Osteoblast (primary cell): ENCODE data around the gene NEU3. TPM values are rescaled to one million over a fixed set of nuclear protein-coding genes. Genes with fewer than 3 reads are reported as not detected.

Experiments
- DNase-seq: peaks from one replicate; pipeline ENCODE4 v3.0.0; 2011; ENCODE audit warnings: low spot score, mixed read lengths; ENCODE audit not compliant: insufficient read length; ENCODE audit errors: missing footprints
- H2AFZ ChIP-seq: 2 replicates; pipeline ENCODE4 v1.6.0; 2011; ENCODE audit warnings: mild to moderate bottlenecking, low read length
- H3K27ac ChIP-seq: 2 replicates; pipeline ENCODE4 v1.5.1; 2011; ENCODE audit warnings: mild to moderate bottlenecking, low read depth, low read length, moderate library complexity
- H3K27me3 ChIP-seq: 2 replicates; pipeline ENCODE4 v1.6.0; 2012; ENCODE audit warnings: mild to moderate bottlenecking, control low read depth, inconsistent platforms, low read length, moderate library complexity; ENCODE audit not compliant: insufficient read depth
- H3K36me3 ChIP-seq: 2 replicates; pipeline ENCODE4 v1.5.1; 2011; ENCODE audit warnings: mild to moderate bottlenecking, low read length, control low read depth, moderate library complexity; ENCODE audit not compliant: insufficient read depth
- H3K4me1 ChIP-seq: 2 replicates; pipeline ENCODE4 v1.5.1; 2011; ENCODE audit warnings: mild to moderate bottlenecking, low read length, control low read depth, moderate library complexity; ENCODE audit not compliant: insufficient read depth
- H3K4me2 ChIP-seq: 2 replicates; pipeline ENCODE4 v1.6.0; 2011; ENCODE audit warnings: mild to moderate bottlenecking, low read length; ENCODE audit not compliant: insufficient read depth
- H3K4me3 ChIP-seq: fragments of 200-600 bp; sonication (generic); 3 replicates; pipeline ENCODE4 v1.5.1; 2012; ENCODE audit warnings: mild to moderate bottlenecking, low read length, inconsistent platforms; ENCODE audit not compliant: insufficient read depth
- H3K79me2 ChIP-seq: 2 replicates; pipeline ENCODE4 v1.6.0; 2012; ENCODE audit warnings: mild to moderate bottlenecking, low read length, control low read depth, inconsistent platforms; ENCODE audit not compliant: insufficient read depth
- H3K9me3 ChIP-seq: 2 replicates; pipeline ENCODE4 v1.5.1; 2011; ENCODE audit warnings: low read depth, low read length, control low read depth
- H4K20me1 ChIP-seq: 2 replicates; pipeline ENCODE4 v1.6.0; 2012; ENCODE audit warnings: mild to moderate bottlenecking, low read length, control low read depth; ENCODE audit not compliant: insufficient read depth
- total RNA-seq: library from RNA; depleted of rRNA; stranded (reverse); fragments of >200 nt; gene quantifications from 2 replicates; pipeline ENCODE4 v1.2.3, GENCODE V29; 2012
- TF ChIP-seq, protein P1 (sequence below): IDR thresholded peaks from 2 replicates; pipeline ENCODE4 v1.5.1; 2011; ENCODE audit warnings: mild to moderate bottlenecking, low read depth, low read length, moderate library complexity; ENCODE audit errors: extremely low read depth

NEU3 gene
- total RNA-seq, 1 donor = 6.9 TPM

DNA sequence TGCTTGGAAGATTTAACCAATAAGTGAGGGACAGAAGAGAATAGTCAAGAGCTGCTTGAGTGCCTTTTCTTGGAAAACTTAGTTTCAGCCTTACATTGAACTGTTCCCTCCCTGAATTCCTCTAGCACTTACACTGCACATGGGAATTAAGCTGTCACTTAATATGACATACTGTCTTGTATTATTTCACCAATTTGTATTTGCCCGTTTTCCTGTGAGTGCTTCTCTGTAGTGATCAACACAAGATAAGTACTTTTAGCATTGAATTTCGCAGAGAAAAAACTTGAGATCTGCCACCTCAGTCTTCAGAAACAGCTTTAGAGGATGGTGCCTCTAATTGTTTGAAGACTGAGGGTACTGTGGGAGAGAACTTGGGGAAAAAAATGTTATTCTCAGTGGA is 36.0 kb upstream of the NEU3 start:
- no peaks in the 10 kb centered on the region for H3K27me3 ChIP-seq
- no peak overlapping the region for H3K4me3 ChIP-seq
- H3K36me3 ChIP-seq = peaks cover 9% of the 10 kb centered on the region
- H3K4me1 ChIP-seq = peaks cover 23% of the 10 kb centered on the region
- TF ChIP-seq, protein P1, sequence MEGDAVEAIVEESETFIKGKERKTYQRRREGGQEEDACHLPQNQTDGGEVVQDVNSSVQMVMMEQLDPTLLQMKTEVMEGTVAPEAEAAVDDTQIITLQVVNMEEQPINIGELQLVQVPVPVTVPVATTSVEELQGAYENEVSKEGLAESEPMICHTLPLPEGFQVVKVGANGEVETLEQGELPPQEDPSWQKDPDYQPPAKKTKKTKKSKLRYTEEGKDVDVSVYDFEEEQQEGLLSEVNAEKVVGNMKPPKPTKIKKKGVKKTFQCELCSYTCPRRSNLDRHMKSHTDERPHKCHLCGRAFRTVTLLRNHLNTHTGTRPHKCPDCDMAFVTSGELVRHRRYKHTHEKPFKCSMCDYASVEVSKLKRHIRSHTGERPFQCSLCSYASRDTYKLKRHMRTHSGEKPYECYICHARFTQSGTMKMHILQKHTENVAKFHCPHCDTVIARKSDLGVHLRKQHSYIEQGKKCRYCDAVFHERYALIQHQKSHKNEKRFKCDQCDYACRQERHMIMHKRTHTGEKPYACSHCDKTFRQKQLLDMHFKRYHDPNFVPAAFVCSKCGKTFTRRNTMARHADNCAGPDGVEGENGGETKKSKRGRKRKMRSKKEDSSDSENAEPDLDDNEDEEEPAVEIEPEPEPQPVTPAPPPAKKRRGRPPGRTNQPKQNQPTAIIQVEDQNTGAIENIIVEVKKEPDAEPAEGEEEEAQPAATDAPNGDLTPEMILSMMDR = no peak
- H4K20me1 ChIP-seq = peaks cover 53% of the 10 kb centered on the region
- peaks cover 98% of the 10 kb centered on the region for H3K79me2 ChIP-seq
- DNase-seq = no peak
- H3K4me2 ChIP-seq = no peak overlapping the region
- H3K9me3 ChIP-seq = no peaks in the 10 kb centered on the region
- no peak overlapping the region for H2AFZ ChIP-seq
- no peak overlapping the region for H3K27ac ChIP-seq

DNA sequence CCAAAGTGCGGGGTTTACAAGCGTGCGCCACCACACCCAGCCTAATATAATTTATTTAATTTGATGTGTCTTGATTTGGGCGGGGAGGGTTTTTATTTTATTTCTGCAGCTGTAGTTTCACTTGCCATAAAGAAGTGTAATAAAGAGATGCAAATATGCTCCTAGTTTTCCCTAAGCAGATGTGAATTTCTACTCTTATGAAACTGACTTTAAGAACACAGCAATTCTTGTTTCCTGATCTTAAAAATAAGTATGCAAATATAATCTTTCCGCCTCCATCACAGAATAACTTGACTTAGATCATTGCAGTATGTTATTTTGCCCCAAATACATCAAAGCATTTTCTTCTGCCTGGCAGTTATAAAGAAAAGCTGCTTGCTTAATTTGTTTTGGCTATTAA is 35.3 kb upstream of the NEU3 start:
- Histone ChIP-seq H3K27me3 (no peaks in the 10 kb centered on the region), H4K20me1 (peaks cover 56% of the 10 kb centered on the region)
- no peak for DNase-seq

DNA sequence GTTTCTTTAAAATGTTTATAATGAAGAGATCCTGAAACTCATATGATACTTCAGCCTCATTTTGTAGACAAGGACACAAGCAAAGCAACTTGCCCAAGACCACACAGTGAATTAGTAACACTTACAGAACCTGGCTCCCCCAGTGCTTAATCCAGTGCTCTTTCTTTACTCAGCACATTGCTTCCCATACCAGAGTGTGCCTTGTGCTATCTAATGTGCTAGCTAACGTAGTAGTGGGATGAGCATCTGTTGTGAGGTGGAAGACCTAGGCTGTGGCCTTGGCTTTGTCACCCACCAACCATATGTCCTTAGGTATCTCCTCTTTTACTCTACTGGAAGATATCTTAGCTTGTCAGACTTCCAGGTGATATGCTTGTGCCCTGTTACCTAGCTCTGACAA is 34.5 kb upstream of the NEU3 start:
- no peak overlapping the region for H3K4me2 ChIP-seq
- H3K27ac ChIP-seq = no peak overlapping the region
- H3K4me3 ChIP-seq = no peak overlapping the region
- peaks cover 22% of the 10 kb centered on the region for H3K4me1 ChIP-seq
- no peaks in the 10 kb centered on the region for H3K27me3 ChIP-seq
- H4K20me1 ChIP-seq = peaks cover 56% of the 10 kb centered on the region
- peaks cover 98% of the 10 kb centered on the region for H3K79me2 ChIP-seq
- TF ChIP-seq, protein P1 = no peak
- H3K36me3 ChIP-seq = peaks cover 9% of the 10 kb centered on the region
- no peak for DNase-seq
- no peak overlapping the region for H2AFZ ChIP-seq
- no peaks in the 10 kb centered on the region for H3K9me3 ChIP-seq

More for the DNA sequence above, 35.3 kb upstream of the NEU3 start:
- TF ChIP-seq, protein P1 = no peak
- Histone ChIP-seq H3K36me3 (peaks cover 9% of the 10 kb centered on the region), H3K4me1 (peaks cover 19% of the 10 kb centered on the region), H2AFZ (no peak overlapping the region), H3K4me2 (no peak overlapping the region), H3K27ac (no peak overlapping the region), H3K9me3 (no peaks in the 10 kb centered on the region), H3K79me2 (peaks cover 98% of the 10 kb centered on the region), H3K4me3 (no peak overlapping the region)

DNA sequence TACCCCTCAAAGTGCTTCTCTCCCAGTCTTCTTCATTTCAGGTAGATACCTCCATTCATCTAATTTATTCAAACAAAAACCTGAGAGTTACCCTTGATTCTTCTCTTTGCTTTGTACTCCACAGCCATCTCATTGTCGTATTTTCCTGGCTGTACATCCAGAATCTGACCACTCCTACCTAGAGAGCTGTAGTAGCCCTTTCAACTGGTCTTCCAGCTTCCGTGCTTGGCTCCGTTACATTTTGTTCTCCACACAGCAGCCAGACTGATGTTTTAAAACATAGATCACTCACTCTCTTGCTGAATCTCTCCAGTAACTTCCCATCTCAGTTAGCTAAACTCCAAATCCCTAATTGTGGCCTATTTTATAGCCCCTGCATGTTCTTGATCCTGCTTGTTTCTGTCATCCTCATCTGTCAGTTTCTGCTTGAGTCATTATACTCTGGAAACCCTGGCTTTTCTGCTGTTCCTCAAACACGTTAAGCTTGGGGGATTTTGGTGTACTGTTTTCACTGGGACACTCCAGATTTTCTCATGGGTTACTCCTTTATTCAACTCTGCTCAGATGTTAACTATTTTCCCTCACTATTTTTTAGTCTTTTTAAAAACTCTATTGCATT is 32.2 kb upstream of the NEU3 start:
- Histone ChIP-seq H3K4me2 (peak overlapping the region; percentile 26), H3K27ac (no peak overlapping the region), H3K36me3 (peaks cover 9% of the 10 kb centered on the region), H2AFZ (no peak overlapping the region), H3K79me2 (peaks cover 98% of the 10 kb centered on the region), H3K4me1 (peaks cover 15% of the 10 kb centered on the region), H4K20me1 (peaks cover 45% of the 10 kb centered on the region), H3K27me3 (no peaks in the 10 kb centered on the region), H3K9me3 (no peaks in the 10 kb centered on the region), H3K4me3 (no peak overlapping the region)
- no peak for DNase-seq
- TF ChIP-seq, protein P1 = no peak
